ENCODE results near the gene ST6GAL1. TPM values are rescaled to one million over a fixed set of nuclear protein-coding genes. Genes with fewer than 3 reads are reported as not detected.
"Not testable (repeated sequence)": the region's sequence is repeated elsewhere in the genome, so short reads cannot be mapped to it uniquely, and the experiment has no call there.

ST6GAL1 gene
- total RNA-seq, 2 donors from 2014 or later: 57.2 to 81.8 TPM

DNA sequence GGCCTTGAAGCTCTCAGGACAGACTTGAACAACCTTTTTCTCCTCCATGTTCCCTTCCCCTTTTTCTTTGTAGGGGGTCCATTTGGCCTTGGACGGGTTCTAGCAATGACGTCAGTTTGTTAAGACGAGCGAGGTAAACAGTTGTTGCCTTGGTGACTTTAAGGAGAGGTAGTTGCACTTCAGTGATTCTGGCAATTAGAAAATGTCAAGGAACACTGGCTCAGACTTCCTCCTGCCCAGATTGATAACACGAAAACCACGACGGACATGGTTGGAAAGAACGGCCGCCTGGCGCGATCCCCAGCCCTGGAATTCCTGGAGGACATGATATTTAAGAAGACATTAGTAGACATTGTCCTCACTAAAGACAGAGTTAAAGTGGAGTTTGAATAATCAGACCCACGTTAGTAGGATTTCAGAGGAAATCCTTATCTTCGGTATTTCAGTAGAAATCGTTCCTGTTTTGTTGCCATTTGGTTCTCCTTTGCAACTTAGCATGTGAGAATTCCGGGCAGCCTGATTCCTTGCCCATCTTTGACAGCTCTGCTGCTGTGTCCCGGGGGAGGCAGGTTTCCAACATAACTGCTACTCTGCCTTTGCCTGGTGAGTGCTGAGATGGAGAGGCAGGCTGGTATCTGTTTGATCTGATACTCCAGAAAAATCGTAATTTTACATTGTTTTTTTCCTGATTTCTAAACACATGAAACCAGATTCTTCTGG is 87.3 kb downstream of the ST6GAL1 start:
- DNase-seq: peak; percentile 15
- intact Hi-C loops (cut with DNase I): no loop called here

GRCh38 chr3:187019542-187020072 is 89.3 kb downstream of the ST6GAL1 start:
- Histone ChIP-seq H3K4me3 (no peak overlapping the region), H3K9ac (ENCODE audit: low read depth in 2 of 2, low read length in 2 of 2) (no peak overlapping the region), H3K9me3 (no peaks in the 10 kb centered on the region), H3K36me3 (no peaks in the 10 kb centered on the region), H3K27ac (no peak overlapping the region), H3K27me3 (no peaks in the 10 kb centered on the region), H3K4me1 (no peaks in the 10 kb centered on the region)
- intact Hi-C loops (cut with DNase I): no loop called here
- TF ChIP-seq CTCF (IDR thresholded peaks at IDR 0.05): no peak
- peak; percentile 4 for DNase-seq

More for the DNA sequence above, 87.3 kb downstream of the ST6GAL1 start:
- TF ChIP-seq CTCF (IDR thresholded peaks at IDR 0.05): no peak
- Histone ChIP-seq H3K9ac (ENCODE audit: low read depth in 2 of 2, low read length in 2 of 2) (no peak overlapping the region), H3K4me3 (no peak overlapping the region), H3K27ac (no peak overlapping the region), H3K4me1 (no peaks in the 10 kb centered on the region), H3K9me3 (no peaks in the 10 kb centered on the region), H3K36me3 (no peaks in the 10 kb centered on the region), H3K27me3 (no peaks in the 10 kb centered on the region)

- no peaks in the 10 kb centered on the region for H3K27me3 ChIP-seq
- no peak for TF ChIP-seq CTCF (IDR thresholded peaks at IDR 0.05)
- no peak overlapping the region for H3K9ac ChIP-seq (ENCODE audit: low read depth in 2 of 2, low read length in 2 of 2)
- H3K27ac ChIP-seq: no peak overlapping the region
- no peaks in the 10 kb centered on the region for H3K9me3 ChIP-seq
- no peaks in the 10 kb centered on the region for H3K4me1 ChIP-seq
- intact Hi-C loops (cut with DNase I): no loop called here
- DNase-seq: peak; percentile 7
- no peaks in the 10 kb centered on the region for H3K36me3 ChIP-seq
- H3K4me3 ChIP-seq: no peak overlapping the region
Measured at GRCh38 chr3:187020376-187020775, 90.0 kb downstream of the ST6GAL1 start.

- Histone ChIP-seq H3K4me1 (no peaks in the 10 kb centered on the region), H3K36me3 (no peaks in the 10 kb centered on the region), H3K9me3 (no peaks in the 10 kb centered on the region), H3K27ac (no peak overlapping the region), H3K4me3 (no peak overlapping the region), H3K9ac (ENCODE audit: low read depth in 2 of 2, low read length in 2 of 2) (no peak overlapping the region), H3K27me3 (no peaks in the 10 kb centered on the region)
- intact Hi-C loops (cut with DNase I): no loop called here
- no peak for TF ChIP-seq CTCF (IDR thresholded peaks at IDR 0.05)
- peak; percentile 13 for DNase-seq
Measured at GRCh38 chr3:187021748-187022402, 91.5 kb downstream of the ST6GAL1 start.

GRCh38 chr3:187022403-187023029 is 92.2 kb downstream of the ST6GAL1 start:
- H3K27ac ChIP-seq: no peak overlapping the region

GRCh38 chr3:187023340-187023739 is 93.0 kb downstream of the ST6GAL1 start:
- H3K9me3 ChIP-seq; DNase-seq; intact Hi-C loops (cut with DNase I); H3K27me3 ChIP-seq; H3K4me3 ChIP-seq; H3K36me3 ChIP-seq; H3K4me1 ChIP-seq; H3K9ac ChIP-seq (ENCODE audit: low read depth in 2 of 2, low read length in 2 of 2); H3K27ac ChIP-seq: not testable (repeated sequence)

More at GRCh38 chr3:187022403-187023029, 92.2 kb downstream of the ST6GAL1 start:
- Histone ChIP-seq H3K9ac (ENCODE audit: low read depth in 2 of 2, low read length in 2 of 2) (no peak overlapping the region), H3K4me3 (no peak overlapping the region), H3K27me3 (no peaks in the 10 kb centered on the region), H3K36me3 (no peaks in the 10 kb centered on the region), H3K4me1 (no peaks in the 10 kb centered on the region), H3K9me3 (no peaks in the 10 kb centered on the region)
- intact Hi-C loops (cut with DNase I): no loop called here
- TF ChIP-seq CTCF (IDR thresholded peaks at IDR 0.05): no peak
- no peak for DNase-seq

All from colonic mucosa (tissue), 4 donors.